NCI-H510A treated with DMSO at 0.1 percent for 48 hours (cell line): Measurements from ENCODE around the gene KIFC1.

Experiments
- DNase-seq: peaks from one replicate; lab custom pipeline; 2025; lab: John Stamatoyannopoulos, UW

KIFC1 gene

GRCh38 chr6:33443025-33443424 lies 51.4 kb downstream of the KIFC1 start:
- no peak for DNase-seq

GRCh38 chr6:33443619-33444504 lies 52.2 kb downstream of the KIFC1 start:
- DNase-seq = no peak

GRCh38 chr6:33445119-33445603 lies 53.5 kb downstream of the KIFC1 start:
- no peak for DNase-seq

GRCh38 chr6:33446356-33446755 lies 54.7 kb downstream of the KIFC1 start:
- no peak for DNase-seq

- no peak for DNase-seq
Measured at GRCh38 chr6:33450434-33450833, 58.8 kb downstream of the KIFC1 start.

- DNase-seq = no peak
Measured at GRCh38 chr6:33451606-33452005, 60.0 kb downstream of the KIFC1 start.

GRCh38 chr6:33452496-33452895 lies 60.9 kb downstream of the KIFC1 start:
- no peak for DNase-seq

- peak; percentile 23 for DNase-seq
Measured at GRCh38 chr6:33453393-33454008, 61.9 kb downstream of the KIFC1 start.

GRCh38 chr6:33454009-33454946 lies 62.7 kb downstream of the KIFC1 start, which contains the start of gene ZBTB9:
TSS of gene ZBTB9 (plus strand) at chr6:33454576. CDS start at chr6:33455101, 525 bp downstream.
- peak; percentile 99 for DNase-seq

GRCh38 chr6:33455051-33455450 lies 63.4 kb downstream of the KIFC1 start:
- DNase-seq = no peak

GRCh38 chr6:33456156-33456555 lies 64.5 kb downstream of the KIFC1 start:
- DNase-seq = no peak

GRCh38 chr6:33458676-33459075 lies 67.1 kb downstream of the KIFC1 start:
- DNase-seq = no peak

- no peak for DNase-seq
Measured at GRCh38 chr6:33459226-33459625, 67.6 kb downstream of the KIFC1 start.
